Prostate gland (tissue), 2 donors: ENCODE measurements around the gene INSYN2B. TPM values are rescaled to one million over a fixed set of nuclear protein-coding genes. Genes with fewer than 3 reads are reported as not detected.

Source experiments
- DNase-seq: peaks from one replicate; pipeline ENCODE4 v3.0.0-alpha.2; 2019; ENCODE audit warnings: low spot score
- H3K27ac ChIP-seq, 2 donors: fragments of 200-600 bp; sonication (generic); 2 replicates each; pipeline ENCODE4 v1.5.1; 2017 to 2019
- H3K27me3 ChIP-seq: fragments of 200-600 bp; sonication (generic); replicated peaks from 2 replicates; pipeline ENCODE4 v1.5.1; 2019; ENCODE audit not compliant: insufficient read depth
- H3K36me3 ChIP-seq, 2 donors: fragments of 200-600 bp; sonication (generic); 1 replicate in 1 of 2; 2 replicates in 1 of 2; pipeline versions ENCODE4 v1.5.1 to v1.8.1; 2017 to 2019
- H3K4me1 ChIP-seq: fragments of 200-600 bp; sonication (generic); replicated peaks from 2 replicates; pipeline ENCODE4 v1.5.1; 2019
- H3K4me3 ChIP-seq, 2 donors: fragments of 200-600 bp; sonication (generic); 2 replicates each; pipeline ENCODE4 v1.5.1; 2017 to 2019
- H3K9me3 ChIP-seq: fragments of 200-600 bp; sonication (generic); 2 replicates; pipeline ENCODE4 v1.5.1; 2017
- CTCF ChIP-seq, 4 experiments: fragments of 200-600 bp in 2 of 4; fragments of 450-650 bp in 2 of 4; sonication (generic) in 2 of 4; IDR thresholded peaks; 1 replicate in 3 of 4; 2 replicates in 1 of 4; pipeline ENCODE4 v1.5.1; 2016 to 2019; ENCODE audit warnings: antibody characterized with exemption in 4 of 4, mild to moderate bottlenecking in 2 of 4, moderate library complexity in 2 of 4
- POLR2A ChIP-seq: fragments of 450-650 bp; IDR thresholded peaks from one replicate; pipeline ENCODE4 v1.6.1; 2016; ENCODE audit warnings: antibody characterized with exemption, mild to moderate bottlenecking
- POLR2AphosphoS5 ChIP-seq: sonication (generic); formaldehyde crosslinking; IDR thresholded peaks from one replicate; pipeline ENCODE4 v1.6.1; 2017; ENCODE audit warnings: antibody characterized with exemption
- WGBS: methylation state at CpG from one replicate; pipeline ENCODE4 v1.1.5; 2018; 5-methylcytosine and 5-hydroxymethylcytosine counted together
- intact Hi-C: fragments of 100-400 bp; cut with DNase I; formaldehyde crosslinking; loops from one replicate; pipeline ENCODE4 v1.14.2; 2022
- total RNA-seq, 2 donors: library from RNA; depleted of rRNA; stranded (reverse); fragments of >200 nt; gene quantifications; one replicate each; pipeline ENCODE4 v1.1.0, GENCODE V29; 2016

The INSYN2B gene
- total RNA-seq, 2 donors from 2014 or later: 0.17 to 8.4 TPM

GRCh38 chr5:170006021-170006420 is 25.7 kb upstream of the INSYN2B start:
- 58% methylated on average over 6 of the region's 6 CpGs for WGBS
- Histone ChIP-seq H3K4me1 (no peaks in the 10 kb centered on the region), H3K4me3 (no peak overlapping the region), H3K27ac (no peak overlapping the region), H3K27me3 (no peaks in the 10 kb centered on the region), H3K9me3 (no peaks in the 10 kb centered on the region), H3K36me3 (no peaks in the 10 kb centered on the region)
- TF ChIP-seq POLR2AphosphoS5 (no peak), POLR2A (no peak), CTCF (IDR thresholded peaks at IDR 0.05) (no peak)
- DNase-seq: no peak
- intact Hi-C loops: no loop called here

DNA sequence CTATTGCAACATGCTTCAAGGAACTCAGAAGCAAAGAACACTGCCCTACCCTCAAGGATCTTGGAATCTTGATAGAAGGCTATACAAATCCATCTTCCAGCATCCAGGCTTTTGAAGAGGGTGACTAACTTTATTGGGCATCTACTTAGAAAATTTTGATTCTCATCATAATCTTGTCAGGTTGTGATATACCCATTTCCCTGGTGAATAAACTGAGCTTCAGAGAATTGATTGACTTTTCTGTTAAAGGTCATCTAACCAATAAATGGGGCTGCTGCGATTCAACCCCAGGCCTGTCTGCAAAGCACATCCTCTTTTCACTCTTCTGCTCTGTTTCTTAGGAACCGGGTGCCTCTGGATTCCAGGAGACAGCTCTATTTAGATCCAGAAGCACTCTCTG is 19.9 kb upstream of the INSYN2B start:
- intact Hi-C loops: no loop called here
- Histone ChIP-seq H3K27me3 (no peaks in the 10 kb centered on the region), H3K36me3 (no peaks in the 10 kb centered on the region), H3K4me3 (no peak overlapping the region), H3K9me3 (no peaks in the 10 kb centered on the region), H3K27ac (no peak overlapping the region), H3K4me1 (no peaks in the 10 kb centered on the region)
- DNase-seq: no peak
- TF ChIP-seq POLR2A: no peak
- TF ChIP-seq POLR2AphosphoS5: no peak
- TF ChIP-seq CTCF (IDR thresholded peaks at IDR 0.05): no peak
- 98% methylated on average over 2 of the region's 2 CpGs for WGBS

GRCh38 chr5:169999621-170000020 is 19.3 kb upstream of the INSYN2B start:
- WGBS: 88% methylated on average over 3 of the region's 3 CpGs
- no peak overlapping the region for H3K4me3 ChIP-seq
- H3K36me3 ChIP-seq: no peaks in the 10 kb centered on the region
- intact Hi-C loops: no loop called here
- H3K27me3 ChIP-seq: no peaks in the 10 kb centered on the region
- no peaks in the 10 kb centered on the region for H3K9me3 ChIP-seq
- TF ChIP-seq CTCF (IDR thresholded peaks at IDR 0.05) (no peak), POLR2A (no peak), POLR2AphosphoS5 (no peak)
- H3K4me1 ChIP-seq: no peaks in the 10 kb centered on the region
- DNase-seq: no peak
- H3K27ac ChIP-seq: no peak overlapping the region

GRCh38 chr5:169997798-169998197 is 17.5 kb upstream of the INSYN2B start:
- TF ChIP-seq POLR2A (no peak), CTCF (IDR thresholded peaks at IDR 0.05) (no peak), POLR2AphosphoS5 (no peak)
- no peak overlapping the region for H3K27ac ChIP-seq
- 97% methylated on average over 3 of the region's 3 CpGs for WGBS
- no peaks in the 10 kb centered on the region for H3K9me3 ChIP-seq
- H3K27me3 ChIP-seq: no peaks in the 10 kb centered on the region
- H3K36me3 ChIP-seq: no peaks in the 10 kb centered on the region
- intact Hi-C loops: no loop called here
- no peak overlapping the region for H3K4me3 ChIP-seq
- no peak for DNase-seq
- no peaks in the 10 kb centered on the region for H3K4me1 ChIP-seq

- WGBS: 23% methylated on average over 2 of the region's 2 CpGs
- Histone ChIP-seq H3K36me3 (no peaks in the 10 kb centered on the region), H3K27ac (no peak overlapping the region), H3K9me3 (no peaks in the 10 kb centered on the region), H3K4me1 (no peaks in the 10 kb centered on the region), H3K4me3 (no peak overlapping the region), H3K27me3 (no peaks in the 10 kb centered on the region)
- intact Hi-C loops: no loop called here
- TF ChIP-seq POLR2A: no peak
- TF ChIP-seq CTCF (IDR thresholded peaks at IDR 0.05): no peak
- no peak for TF ChIP-seq POLR2AphosphoS5
- no peak for DNase-seq
These were observed 13.1 kb upstream of the INSYN2B start for GRCh38 chr5:169993485-169993790.
